H9 (cell line): ENCODE measurements around the gene UVSSA. TPM values are rescaled to one million over a fixed set of nuclear protein-coding genes. Genes with fewer than 3 reads are reported as not detected.

Experiments used
- DNase-seq: peaks from one replicate; pipeline ENCODE4 v3.0.0-alpha.2; 2017
- H2AFZ ChIP-seq: one replicate; pipeline ENCODE4 v1.6.1; 2013; ENCODE audit warnings: mild to moderate bottlenecking, low read length, control low read depth, moderate library complexity
- H2AK5ac ChIP-seq: 2 replicates; pipeline ENCODE4 v1.6.1; 2013; ENCODE audit warnings: low read length, control low read depth, mixed read lengths; ENCODE audit not compliant: insufficient read length
- H2BK120ac ChIP-seq: one replicate; pipeline ENCODE4 v1.6.1; 2013; ENCODE audit warnings: low read depth, mild to moderate bottlenecking, low read length, control low read depth, inconsistent platforms; ENCODE audit not compliant: poor library complexity, severe bottlenecking
- H2BK12ac ChIP-seq: 2 replicates; pipeline ENCODE4 v1.6.1; 2013; ENCODE audit warnings: low read length, control low read depth, mixed read lengths, low read depth; ENCODE audit not compliant: insufficient read length
- H2BK15ac ChIP-seq: 2 replicates; pipeline ENCODE4 v1.6.1; 2013; ENCODE audit warnings: low read depth, low read length, control low read depth
- H2BK20ac ChIP-seq: one replicate; pipeline ENCODE4 v1.6.1; 2013; ENCODE audit warnings: low read depth, mild to moderate bottlenecking, low read length, control low read depth, inconsistent platforms; ENCODE audit not compliant: poor library complexity, severe bottlenecking
- H2BK5ac ChIP-seq: 2 replicates; pipeline ENCODE4 v1.6.1; 2013; ENCODE audit warnings: low read length, control low read depth, mixed read lengths; ENCODE audit not compliant: insufficient read length
- H3K14ac ChIP-seq: 2 replicates; pipeline ENCODE4 v1.6.1; 2013; ENCODE audit warnings: low read length, control low read depth; ENCODE audit not compliant: insufficient read depth
- H3K18ac ChIP-seq: 2 replicates; pipeline ENCODE4 v1.6.1; 2013; ENCODE audit warnings: low read depth, mild to moderate bottlenecking, mixed read lengths, low read length, control low read depth; ENCODE audit not compliant: insufficient read length
- H3K23ac ChIP-seq: 2 replicates; pipeline ENCODE4 v1.6.1; 2013; ENCODE audit warnings: low read length, control low read depth, mixed read lengths, low read depth; ENCODE audit not compliant: insufficient read length
- H3K23me2 ChIP-seq: 2 replicates; pipeline ENCODE4 v1.6.1; 2013; ENCODE audit warnings: low read depth, mild to moderate bottlenecking, mixed read lengths, low read length, control low read depth; ENCODE audit not compliant: insufficient read length, poor library complexity, severe bottlenecking
- H3K27ac ChIP-seq: 2 replicates; pipeline ENCODE4 v1.5.1; 2013; ENCODE audit warnings: low read length, control low read depth, mixed read lengths, low read depth; ENCODE audit not compliant: insufficient read length
- H3K27me3 ChIP-seq: 2 replicates; pipeline ENCODE4 v1.6.1; 2013; ENCODE audit warnings: low read length, control low read depth, inconsistent platforms; ENCODE audit not compliant: insufficient read depth
- H3K4ac ChIP-seq: 2 replicates; pipeline ENCODE4 v1.6.1; 2013; ENCODE audit warnings: low read depth, mild to moderate bottlenecking, control low read depth, inconsistent platforms, low read length, moderate library complexity
- H3K4me1 ChIP-seq: 2 replicates; pipeline ENCODE4 v1.6.1; 2013; ENCODE audit warnings: low read length, control low read depth, inconsistent platforms; ENCODE audit not compliant: insufficient read depth
- H3K4me2 ChIP-seq: 2 replicates; pipeline ENCODE4 v1.6.1; 2013; ENCODE audit warnings: low read length, control low read depth, mixed read lengths; ENCODE audit not compliant: insufficient read length, insufficient read depth
- H3K56ac ChIP-seq: 2 replicates; pipeline ENCODE4 v1.6.1; 2013; ENCODE audit warnings: low read depth, mild to moderate bottlenecking, mixed read lengths, low read length, control low read depth; ENCODE audit not compliant: insufficient read length
- H3K79me1 ChIP-seq: 2 replicates; pipeline ENCODE4 v1.6.1; 2013; ENCODE audit warnings: low read depth, mild to moderate bottlenecking, moderate library complexity, low read length, control low read depth, inconsistent platforms; ENCODE audit not compliant: insufficient read depth, poor library complexity, severe bottlenecking
- H3K79me2 ChIP-seq: 2 replicates; pipeline ENCODE4 v1.6.1; 2013; ENCODE audit warnings: low read length, control low read depth, inconsistent platforms; ENCODE audit not compliant: insufficient read depth
- H3K9ac ChIP-seq: 2 replicates; pipeline ENCODE4 v1.6.1; 2013; ENCODE audit warnings: low read length, control low read depth, mixed read lengths; ENCODE audit not compliant: insufficient read length; ENCODE audit errors: extremely low read depth
- H3K9me3 ChIP-seq: one replicate; pipeline ENCODE4 v1.6.1; 2013; ENCODE audit warnings: low read depth, low read length, inconsistent platforms; ENCODE audit not compliant: control insufficient read depth
- H3T11ph ChIP-seq: one replicate; pipeline ENCODE4 v1.6.1; 2013; ENCODE audit warnings: mild to moderate bottlenecking, low read length, control low read depth, inconsistent platforms
- H4K20me1 ChIP-seq: one replicate; pipeline ENCODE4 v1.6.1; 2013; ENCODE audit not compliant: control insufficient read depth, insufficient read length, insufficient read depth
- H4K5ac ChIP-seq: 2 replicates; pipeline ENCODE4 v1.6.1; 2013; ENCODE audit warnings: low read depth, mild to moderate bottlenecking, mixed read lengths, low read length, control low read depth; ENCODE audit not compliant: insufficient read length
- H4K8ac ChIP-seq: replicated peaks from 2 replicates; pipeline ENCODE4 v1.6.1; 2013; ENCODE audit warnings: low read length, control low read depth, mixed read lengths, low read depth; ENCODE audit not compliant: insufficient read length
- H4K91ac ChIP-seq: 2 replicates; pipeline ENCODE4 v1.6.1; 2013; ENCODE audit warnings: low read depth, mild to moderate bottlenecking, moderate library complexity, mixed read lengths, low read length, control low read depth; ENCODE audit not compliant: insufficient read length
- H3K27ac Mint-ChIP-seq, 3 experiments: 2 replicates in 2 of 3; 3 replicates in 1 of 3; pipeline ENCODE4 v1.8.0; 2020 to 2021; ENCODE audit warnings: mixed read lengths in 3 of 3, mild to moderate bottlenecking in 1 of 3, moderate library complexity in 1 of 3
- H3K27me3 Mint-ChIP-seq: 2 replicates; pipeline ENCODE4 v1.8.0; 2021; ENCODE audit warnings: low read depth, mild to moderate bottlenecking, moderate library complexity, mixed read lengths
- H3K36me3 Mint-ChIP-seq, 3 experiments: 2 replicates in 2 of 3; 3 replicates in 1 of 3; pipeline ENCODE4 v1.8.0; 2020 to 2021; ENCODE audit warnings: low read depth in 3 of 3, mixed read lengths in 3 of 3; ENCODE audit not compliant: insufficient read depth in 1 of 3
- H3K4me1 Mint-ChIP-seq, 2 experiments: 2 replicates each; pipeline ENCODE4 v1.8.0; 2020; ENCODE audit warnings: mixed read lengths in 2 of 2
- H3K4me3 Mint-ChIP-seq, 2 experiments: 2 replicates in 1 of 2; 3 replicates in 1 of 2; pipeline ENCODE4 v1.8.0; 2020 to 2021; ENCODE audit warnings: mild to moderate bottlenecking in 2 of 2, mixed read lengths in 2 of 2, moderate library complexity in 1 of 2
- H3K9me3 Mint-ChIP-seq, 2 experiments: 2 replicates in 1 of 2; 3 replicates in 1 of 2; pipeline ENCODE4 v1.8.0; 2020; ENCODE audit warnings: mild to moderate bottlenecking in 2 of 2, mixed read lengths in 2 of 2, moderate library complexity in 1 of 2
- WGBS: extraction: QIAGEN DNeasy Blood & Tissue Kit; methylation state at CpG from one replicate; pipeline ENCODE4 v1.1.7; 2013; ENCODE audit warnings: missing lambda C conversion rate, low lambda C conversion rate, mixed read lengths; ENCODE audit not compliant: insufficient read length; ENCODE audit errors: extremely low coverage; 5-methylcytosine and 5-hydroxymethylcytosine counted together
- total RNA-seq: library from RNA; stranded (reverse); gene quantifications from 2 replicates; pipeline ENCODE4 v1.2.1, GENCODE V29; 2021
- TF ChIP-seq, protein P1 (sequence below): fragments of 200-600 bp; sonication (generic); conservative IDR thresholded peaks from 3 replicates; pipeline ENCODE4 v1.8.0; 2021; ENCODE audit warnings: antibody characterized with exemption, mild to moderate bottlenecking

Gene UVSSA
- total RNA-seq, 1 experiment from 2014 or later, result 15.9 TPM

DNA sequence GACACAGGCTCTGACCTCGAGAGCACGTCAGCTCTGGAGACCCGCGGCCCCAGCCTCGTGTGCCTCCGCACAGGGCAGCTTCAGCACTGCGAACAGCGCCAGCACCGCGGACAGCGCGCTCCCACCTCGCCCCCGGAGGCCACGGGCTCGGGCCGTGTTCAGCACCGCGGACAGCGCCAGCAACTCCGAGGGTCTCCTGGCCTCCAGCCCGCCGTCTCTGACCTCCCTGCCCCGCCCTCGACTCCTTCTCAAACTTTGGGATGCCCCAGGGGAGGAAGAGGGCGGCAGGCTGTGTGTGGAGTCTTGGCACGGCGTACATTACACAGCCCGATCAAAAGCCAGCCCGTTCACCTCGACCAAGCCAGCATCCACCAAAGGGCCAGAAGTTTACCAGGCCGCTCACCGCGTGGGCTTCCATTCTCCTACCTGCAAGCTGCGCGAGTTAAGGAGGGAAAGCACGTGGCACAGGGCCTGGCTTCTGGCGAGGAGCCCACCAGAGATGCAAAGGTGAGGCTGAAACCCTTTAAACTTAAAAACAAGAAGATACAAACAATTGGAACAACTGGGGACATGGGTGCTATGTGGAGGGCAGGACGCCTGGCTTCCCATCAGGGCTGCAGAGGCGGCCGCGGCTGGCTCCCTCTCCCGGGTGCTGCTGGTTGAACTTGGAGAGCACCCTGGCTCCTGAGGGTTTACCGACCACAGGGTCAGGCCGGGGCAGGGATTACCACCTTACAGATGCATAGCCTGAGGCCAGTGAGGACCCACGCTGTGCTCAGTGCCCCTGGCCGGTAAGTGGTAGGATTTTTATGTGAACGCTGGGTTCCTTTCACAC, 63.7 kb downstream of the UVSSA start:
- no peak overlapping the region for H2BK15ac ChIP-seq
- peaks cover 5% of the 10 kb centered on the region for H3K23me2 ChIP-seq
- H3K56ac ChIP-seq, result no peak overlapping the region
- H2AK5ac ChIP-seq, result no peak overlapping the region
- no peaks in the 10 kb centered on the region for H4K20me1 ChIP-seq
- H3K14ac ChIP-seq, result no peak overlapping the region
- no peak overlapping the region for H3T11ph ChIP-seq
- Mint-ChIP-seq H3K4me1 (peaks cover 4 to 13% of the 10 kb centered on the region in 2 experiments; a peak in 3 of 4 replicates), H3K27ac (no peak overlapping the region), H3K4me3 (peak overlapping the region in 1 of 2 experiments; percentile 35; a peak in 1 of 5 replicates), H3K27me3 (peaks cover 70% of the 10 kb centered on the region), H3K36me3 (peaks cover 0 to 2% (median 0%) of the 10 kb centered on the region in 3 experiments; a peak in 3 of 7 replicates), H3K9me3 (peaks cover 0 to 2% of the 10 kb centered on the region in 2 experiments; a peak in 3 of 5 replicates)
- no peak overlapping the region for H3K9ac ChIP-seq
- no peak overlapping the region for H3K4me2 ChIP-seq
- WGBS, result no CpG with 5 or more reads among the region's 48 CpGs
- no peaks in the 10 kb centered on the region; the same call in 1 of the 2 replicates for H3K4me1 ChIP-seq
- H2BK20ac ChIP-seq, result no peak overlapping the region
- no peak overlapping the region for H3K4ac ChIP-seq
- no peak overlapping the region for H2BK5ac ChIP-seq
- DNase-seq, result peak; percentile 87
- no peak overlapping the region for H4K8ac ChIP-seq
- no peak overlapping the region for H2BK12ac ChIP-seq
- no peak overlapping the region for H3K23ac ChIP-seq
- no peak overlapping the region for H3K27ac ChIP-seq
- TF ChIP-seq, protein P1, sequence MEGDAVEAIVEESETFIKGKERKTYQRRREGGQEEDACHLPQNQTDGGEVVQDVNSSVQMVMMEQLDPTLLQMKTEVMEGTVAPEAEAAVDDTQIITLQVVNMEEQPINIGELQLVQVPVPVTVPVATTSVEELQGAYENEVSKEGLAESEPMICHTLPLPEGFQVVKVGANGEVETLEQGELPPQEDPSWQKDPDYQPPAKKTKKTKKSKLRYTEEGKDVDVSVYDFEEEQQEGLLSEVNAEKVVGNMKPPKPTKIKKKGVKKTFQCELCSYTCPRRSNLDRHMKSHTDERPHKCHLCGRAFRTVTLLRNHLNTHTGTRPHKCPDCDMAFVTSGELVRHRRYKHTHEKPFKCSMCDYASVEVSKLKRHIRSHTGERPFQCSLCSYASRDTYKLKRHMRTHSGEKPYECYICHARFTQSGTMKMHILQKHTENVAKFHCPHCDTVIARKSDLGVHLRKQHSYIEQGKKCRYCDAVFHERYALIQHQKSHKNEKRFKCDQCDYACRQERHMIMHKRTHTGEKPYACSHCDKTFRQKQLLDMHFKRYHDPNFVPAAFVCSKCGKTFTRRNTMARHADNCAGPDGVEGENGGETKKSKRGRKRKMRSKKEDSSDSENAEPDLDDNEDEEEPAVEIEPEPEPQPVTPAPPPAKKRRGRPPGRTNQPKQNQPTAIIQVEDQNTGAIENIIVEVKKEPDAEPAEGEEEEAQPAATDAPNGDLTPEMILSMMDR, result no peak
- H4K5ac ChIP-seq, result no peak overlapping the region
- H3K79me2 ChIP-seq, result no peaks in the 10 kb centered on the region
- no peak overlapping the region for H4K91ac ChIP-seq
- H2BK120ac ChIP-seq, result no peak overlapping the region
- no peak overlapping the region for H2AFZ ChIP-seq
- peaks cover 54% of the 10 kb centered on the region for H3K27me3 ChIP-seq
- no peaks in the 10 kb centered on the region for H3K9me3 ChIP-seq
- no peak overlapping the region for H3K18ac ChIP-seq
- no peaks in the 10 kb centered on the region for H3K79me1 ChIP-seq
